AG04450 (cell line): ENCODE data around the gene AP2A2. TPM values are rescaled to one million over a fixed set of nuclear protein-coding genes. Genes with fewer than 3 reads are reported as not detected.

Source experiments
- CTCF ChIA-PET: fragments of 300-600, 350-600 bp; formaldehyde crosslinking; extraction: SDS; loops from one replicate; lab custom pipeline; 2022; ENCODE audit warnings: antibody characterized with exemption, inconsistent platforms; lab: Charles Lee
- POLR2A ChIA-PET: fragments of 350-600 bp; formaldehyde crosslinking; extraction: SDS; loops from one replicate; lab custom pipeline; 2021; ENCODE audit warnings: antibody characterized with exemption, inconsistent platforms; lab: Yijun Ruan, JAX
- DNase-seq: peaks from one replicate; pipeline ENCODE4 v3.0.0-alpha.2; 2011; ENCODE audit warnings: low read depth, low spot score
- H3K27ac ChIP-seq: one replicate; pipeline ENCODE4 v1.5.1; 2012; ENCODE audit warnings: low read depth, low read length, control low read depth
- H3K27me3 ChIP-seq: one replicate; pipeline ENCODE4 v1.6.0; 2012; ENCODE audit warnings: low read length; ENCODE audit not compliant: control insufficient read depth, insufficient read depth
- H3K4me3 ChIP-seq: 2 replicates; pipeline ENCODE4 v1.5.1; 2011; ENCODE audit warnings: mild to moderate bottlenecking, low read depth, low read length, control low read depth
- H3K9me3 ChIP-seq: 2 replicates; pipeline ENCODE4 v1.5.1; 2012; ENCODE audit warnings: low read length; ENCODE audit not compliant: control insufficient read depth, insufficient read depth
- polyA plus RNA-seq: library from polyadenylated mRNA; depleted of rRNA; stranded (reverse); fragments of >200 nt; gene quantifications from 2 replicates; pipeline ENCODE4 v1.2.3, GENCODE V29; 2011; rRNA removed
- small RNA-seq: library from RNA; depleted of rRNA; stranded (forward); fragments of <200 nt; gene quantifications from one replicate; pipeline ENCODE3, GENCODE V24; 2012; ENCODE audit warnings: low read depth; ENCODE audit not compliant: insufficient read length
- TF ChIP-seq, protein P1 (sequence below): IDR thresholded peaks from 2 replicates; pipeline ENCODE4 v1.5.1; 2011; ENCODE audit warnings: low read depth, low read length, control low read depth, inconsistent platforms

AP2A2 gene
- polyA plus RNA-seq, 1 experiment: 54.2 TPM

DNA sequence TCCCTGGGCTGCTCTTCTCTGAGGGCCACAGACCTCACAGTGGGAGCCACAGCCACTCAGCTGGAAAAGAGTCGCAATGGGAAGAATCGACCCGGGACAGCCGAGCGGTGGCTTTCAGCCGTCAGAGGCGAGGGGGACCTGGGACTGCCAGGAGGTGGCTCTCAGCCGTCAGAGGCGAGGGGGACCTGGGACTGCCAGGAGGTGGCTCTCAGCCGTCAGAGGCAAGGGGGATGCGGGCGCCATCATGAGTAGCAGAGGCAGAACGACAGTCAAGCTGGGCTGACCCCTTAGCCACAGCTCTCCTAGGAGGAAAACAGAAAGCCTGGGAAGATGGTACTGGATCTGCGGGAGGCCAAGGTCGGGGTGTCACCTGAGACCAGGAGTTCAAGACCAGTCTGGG is 134.1 kb downstream of the AP2A2 start:
- Histone ChIP-seq H3K27me3 (peaks cover 12% of the 10 kb centered on the region), H3K9me3 (peaks cover 6% of the 10 kb centered on the region), H3K4me3 (no peak overlapping the region), H3K27ac (no peak overlapping the region)
- ChIA-PET POLR2A (no interaction called here), CTCF (no interaction called here)
- no peak for DNase-seq
- TF ChIP-seq, protein P1, sequence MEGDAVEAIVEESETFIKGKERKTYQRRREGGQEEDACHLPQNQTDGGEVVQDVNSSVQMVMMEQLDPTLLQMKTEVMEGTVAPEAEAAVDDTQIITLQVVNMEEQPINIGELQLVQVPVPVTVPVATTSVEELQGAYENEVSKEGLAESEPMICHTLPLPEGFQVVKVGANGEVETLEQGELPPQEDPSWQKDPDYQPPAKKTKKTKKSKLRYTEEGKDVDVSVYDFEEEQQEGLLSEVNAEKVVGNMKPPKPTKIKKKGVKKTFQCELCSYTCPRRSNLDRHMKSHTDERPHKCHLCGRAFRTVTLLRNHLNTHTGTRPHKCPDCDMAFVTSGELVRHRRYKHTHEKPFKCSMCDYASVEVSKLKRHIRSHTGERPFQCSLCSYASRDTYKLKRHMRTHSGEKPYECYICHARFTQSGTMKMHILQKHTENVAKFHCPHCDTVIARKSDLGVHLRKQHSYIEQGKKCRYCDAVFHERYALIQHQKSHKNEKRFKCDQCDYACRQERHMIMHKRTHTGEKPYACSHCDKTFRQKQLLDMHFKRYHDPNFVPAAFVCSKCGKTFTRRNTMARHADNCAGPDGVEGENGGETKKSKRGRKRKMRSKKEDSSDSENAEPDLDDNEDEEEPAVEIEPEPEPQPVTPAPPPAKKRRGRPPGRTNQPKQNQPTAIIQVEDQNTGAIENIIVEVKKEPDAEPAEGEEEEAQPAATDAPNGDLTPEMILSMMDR: no peak

GRCh38 chr11:1060410-1060809 is 134.7 kb downstream of the AP2A2 start:
- CTCF ChIA-PET: interaction anchor here (2.0 kb wide), 1 partner anchor 9 kb away, joined by 6 read pairs; no protein-coding TSS in a partner anchor
- Histone ChIP-seq H3K27me3 (peaks cover 7% of the 10 kb centered on the region), H3K27ac (no peak overlapping the region), H3K4me3 (no peak overlapping the region), H3K9me3 (peaks cover 6% of the 10 kb centered on the region)
- POLR2A ChIA-PET: no interaction called here
- DNase-seq: no peak
- TF ChIP-seq, protein P1: no peak

DNA sequence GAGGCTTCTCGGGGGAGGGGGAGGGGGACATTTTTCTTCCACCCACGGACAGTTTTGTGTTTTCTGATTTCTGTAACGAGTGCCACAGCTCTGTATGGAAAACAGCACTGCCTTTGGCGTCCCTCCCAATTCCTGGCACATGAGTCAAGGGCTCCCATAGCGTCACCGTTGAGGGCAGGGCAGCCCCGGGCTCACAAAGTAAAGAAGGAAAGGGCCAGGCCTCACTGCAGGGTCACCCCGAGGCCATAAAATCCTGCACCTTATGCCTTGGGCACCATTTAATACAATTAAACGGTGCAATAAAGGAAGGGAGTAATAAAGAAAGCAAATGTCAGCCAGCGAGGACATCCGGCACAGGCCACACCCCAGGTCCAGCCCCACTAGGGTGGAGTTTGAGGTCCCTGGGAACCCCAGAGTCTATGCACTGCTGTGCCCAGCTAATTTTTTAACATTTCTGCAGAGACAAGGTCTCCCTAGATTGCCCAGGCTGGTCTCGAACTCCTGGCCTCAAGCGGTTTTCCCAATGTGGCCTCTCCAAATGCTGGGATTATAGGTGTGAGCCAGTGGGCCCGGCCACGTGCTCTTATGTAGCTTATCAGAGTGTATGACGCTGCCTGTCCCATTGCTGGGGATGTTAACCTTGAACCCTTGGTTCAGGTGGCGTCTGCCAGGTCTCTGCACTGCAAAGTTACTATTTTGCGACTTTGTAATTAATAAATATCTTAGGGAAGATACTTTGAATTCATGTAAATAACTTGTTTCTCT is 135.4 kb downstream of the AP2A2 start:
- DNase-seq: no peak
- POLR2A ChIA-PET: interaction anchor here (0.6 kb wide), 1 partner anchor 278 kb away, joined by 3 read pairs; no protein-coding TSS in a partner anchor
- H3K27ac ChIP-seq: no peak overlapping the region
- CTCF ChIA-PET: interaction anchor here (2.0 kb wide), 1 partner anchor 10 kb away, joined by 6 read pairs; no protein-coding TSS in a partner anchor
- H3K27me3 ChIP-seq: peaks cover 3% of the 10 kb centered on the region
- peaks cover 6% of the 10 kb centered on the region for H3K9me3 ChIP-seq
- H3K4me3 ChIP-seq: no peak overlapping the region
- TF ChIP-seq, protein P1: no peak

Small RNA genes lying within 50 kb of the gene (small RNA-seq; reads per million reads assigned to genes)
- not detected for gene RNU6-1025P

Other genes starting within 250 kb of the AP2A2 start
- gene DEAF1, start 230.6 kb upstream of the AP2A2 start, polyA plus RNA-seq: 13.0 and 19.6 TPM in 2 replicates
- 16.2 and 18.7 TPM in 2 replicates for gene TMEM80, start 230.1 kb upstream of the AP2A2 start, polyA plus RNA-seq
- 11.0 and 17.0 TPM in 2 replicates for gene EPS8L2, start 219.6 kb upstream of the AP2A2 start, polyA plus RNA-seq
- 242 and 286 TPM in 2 replicates for gene TALDO1, start 178.4 kb upstream of the AP2A2 start, polyA plus RNA-seq
- gene GATD1, start 148.4 kb upstream of the AP2A2 start, polyA plus RNA-seq: 15.0 and 18.8 TPM in 2 replicates
- 0.55 and 1.1 TPM in 2 replicates for gene CEND1, start 135.8 kb upstream of the AP2A2 start, polyA plus RNA-seq
- gene SLC25A22, start 127.6 kb upstream of the AP2A2 start, polyA plus RNA-seq: 11.3 and 11.5 TPM in 2 replicates
- 5.7 and 8.2 TPM in 2 replicates for gene PIDD1, start 120.6 kb upstream of the AP2A2 start, polyA plus RNA-seq
- gene RPLP2, start 115.9 kb upstream of the AP2A2 start, polyA plus RNA-seq: 940 and 1,115 TPM in 2 replicates
- 17.3 and 29.3 TPM in 2 replicates for gene PNPLA2, start 107.0 kb upstream of the AP2A2 start, polyA plus RNA-seq
- 0.26 and 0.36 TPM in 2 replicates for gene CRACR2B, start 98.0 kb upstream of the AP2A2 start, polyA plus RNA-seq
- 559 and 909 TPM in 2 replicates for gene CD151, start 92.9 kb upstream of the AP2A2 start, polyA plus RNA-seq
- gene POLR2L, start 83.3 kb upstream of the AP2A2 start, polyA plus RNA-seq: 211 and 431 TPM in 2 replicates
- gene TSPAN4, start 83.0 kb upstream of the AP2A2 start, polyA plus RNA-seq: 92.6 and 134 TPM in 2 replicates
- 95.5 and 120 TPM in 2 replicates for gene CHID1, start 15.1 kb upstream of the AP2A2 start, polyA plus RNA-seq
- not detected in 2 replicates for gene MUC6, start 110.8 kb downstream of the AP2A2 start, polyA plus RNA-seq
- not detected in 2 replicates for gene MUC2, start 149.0 kb downstream of the AP2A2 start, polyA plus RNA-seq
- gene MUC5AC, start 232.1 kb downstream of the AP2A2 start, polyA plus RNA-seq: under 0.01 and 0.01 TPM in 2 replicates